HEK293T (cell line): ENCODE data around the gene TCAP.
"Not testable (repeated sequence)": the region's sequence is repeated elsewhere in the genome, so short reads cannot be mapped to it uniquely, and the experiment has no call there.

Experiments used
- BHLHE40 ChIP-seq: fragments of 450-650 bp; IDR thresholded peaks from 2 replicates; pipeline ENCODE4 v1.6.1; 2016; ENCODE audit warnings: mild to moderate bottlenecking, moderate library complexity, borderline replicate concordance
- CTBP1 ChIP-seq: fragments of 450-650 bp; IDR thresholded peaks from 2 replicates; pipeline ENCODE4 v1.6.1; 2016; ENCODE audit warnings: borderline replicate concordance
- ELF4 ChIP-seq: fragments of 450-650 bp; IDR thresholded peaks from 2 replicates; pipeline ENCODE4 v1.6.1; 2017; ENCODE audit warnings: antibody characterized with exemption
- FOXA1 ChIP-seq: fragments of 450-650 bp; IDR thresholded peaks from 2 replicates; pipeline ENCODE4 v1.6.1; 2016; ENCODE audit warnings: mild to moderate bottlenecking
- FOXK2 ChIP-seq: fragments of 450-650 bp; IDR thresholded peaks from 2 replicates; pipeline ENCODE4 v1.6.1; 2016; ENCODE audit warnings: mild to moderate bottlenecking
- FOXM1 ChIP-seq: fragments of 450-650 bp; IDR thresholded peaks from 2 replicates; pipeline ENCODE4 v1.6.1; 2017; ENCODE audit warnings: mild to moderate bottlenecking, borderline replicate concordance
- HDGF ChIP-seq: fragments of 450-650 bp; IDR thresholded peaks from 2 replicates; pipeline ENCODE4 v1.6.1; 2017; ENCODE audit warnings: antibody characterized with exemption, borderline replicate concordance
- L3MBTL2 ChIP-seq: fragments of 450-650 bp; conservative IDR thresholded peaks from 2 replicates; pipeline ENCODE4 v1.6.1; 2016; ENCODE audit warnings: mild to moderate bottlenecking
- SP1 ChIP-seq: fragments of 450-650 bp; IDR thresholded peaks from 2 replicates; pipeline ENCODE4 v1.6.1; 2017
- TARDBP ChIP-seq: fragments of 450-650 bp; IDR thresholded peaks from 2 replicates; pipeline ENCODE4 v1.6.1; 2016
- ZNF384 ChIP-seq: fragments of 450-650 bp; IDR thresholded peaks from 2 replicates; pipeline ENCODE4 v1.6.1; 2016

GRCh38 chr17:39711071-39711470 is 45.9 kb downstream of the TCAP start:
- TF ChIP-seq FOXA1, ZNF384, TARDBP, FOXM1, CTBP1, SP1, BHLHE40, HDGF, FOXK2, L3MBTL2, ELF4: not testable (repeated sequence)
